NB4 (cell line): ENCODE results near the gene DHPS.
"Not testable (repeated sequence)": the region's sequence is repeated elsewhere in the genome, so short reads cannot be mapped to it uniquely, and the experiment has no call there.

Source experiments
- CTCF ChIP-seq: IDR thresholded peaks from one replicate; pipeline ENCODE4 v1.5.1; 2012; ENCODE audit warnings: low read depth, low read length
- MAX ChIP-seq: IDR thresholded peaks from 2 replicates; pipeline ENCODE4 v1.6.1; 2011; ENCODE audit warnings: low read depth, low read length
- MYC ChIP-seq: IDR thresholded peaks from 2 replicates; pipeline ENCODE4 v1.6.1; 2011; ENCODE audit warnings: low read depth, low read length
- POLR2A ChIP-seq: IDR thresholded peaks from 2 replicates; pipeline ENCODE4 v1.6.1; 2011; ENCODE audit warnings: mild to moderate bottlenecking; ENCODE audit not compliant: insufficient read length; ENCODE audit errors: extremely low read depth

- TF ChIP-seq CTCF, MAX, POLR2A, MYC: not testable (repeated sequence)
Observed at GRCh38 chr19:12643716-12644115, 38.0 kb downstream of the DHPS start.
